Endometrial microvascular endothelial cells (primary cell): ENCODE results near the gene TNF. TPM values are rescaled to one million over a fixed set of nuclear protein-coding genes. Genes with fewer than 3 reads are reported as not detected.

Experiments
- in situ Hi-C: cut with HindIII; loops from 2 replicates; pipeline ENCODE4 v1.10.0; 2017; ENCODE audit warnings: low sequenced_read_pairs, low pct_unique_long_range_greater_than_20kb; ENCODE audit errors: inconsistent ontology term
- total RNA-seq: library from RNA; depleted of rRNA; stranded (reverse); fragments of >200 nt; gene quantifications from one replicate; pipeline ENCODE4 v1.2.3, GENCODE V29; 2015; ENCODE audit errors: inconsistent ontology term

Gene TNF
- total RNA-seq, result not detected

DNA sequence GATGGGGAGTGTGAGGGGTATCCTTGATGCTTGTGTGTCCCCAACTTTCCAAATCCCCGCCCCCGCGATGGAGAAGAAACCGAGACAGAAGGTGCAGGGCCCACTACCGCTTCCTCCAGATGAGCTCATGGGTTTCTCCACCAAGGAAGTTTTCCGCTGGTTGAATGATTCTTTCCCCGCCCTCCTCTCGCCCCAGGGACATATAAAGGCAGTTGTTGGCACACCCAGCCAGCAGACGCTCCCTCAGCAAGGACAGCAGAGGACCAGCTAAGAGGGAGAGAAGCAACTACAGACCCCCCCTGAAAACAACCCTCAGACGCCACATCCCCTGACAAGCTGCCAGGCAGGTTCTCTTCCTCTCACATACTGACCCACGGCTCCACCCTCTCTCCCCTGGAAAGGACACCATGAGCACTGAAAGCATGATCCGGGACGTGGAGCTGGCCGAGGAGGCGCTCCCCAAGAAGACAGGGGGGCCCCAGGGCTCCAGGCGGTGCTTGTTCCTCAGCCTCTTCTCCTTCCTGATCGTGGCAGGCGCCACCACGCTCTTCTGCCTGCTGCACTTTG, at the start of gene TNF:
Gene TNF (plus strand): TSS at position 231 of the 567 bp plus-strand sequence. CDS start 177 bp downstream, at position 408.
- in situ Hi-C loops, result no loop called here

GRCh38 chr6:31525932-31526591, 49.3 kb upstream of the TNF start:
- in situ Hi-C loops, result no loop called here

- in situ Hi-C loops, result no loop called here
These were observed 47.0 kb upstream of the TNF start for GRCh38 chr6:31528307-31528777.

- in situ Hi-C loops, result no loop called here
These were observed 46.5 kb upstream of the TNF start, which contains the start of gene MCCD1 for GRCh38 chr6:31528821-31529328. Gene MCCD1, plus strand, starts transcription at chr6:31528962. Its CDS starts 53 bp downstream, at chr6:31529015.

- in situ Hi-C loops, result no loop called here
These were observed 45.8 kb upstream of the TNF start for GRCh38 chr6:31529329-31530150.

- in situ Hi-C loops, result no loop called here
These were observed 44.7 kb upstream of the TNF start for GRCh38 chr6:31530659-31531058.

DNA sequence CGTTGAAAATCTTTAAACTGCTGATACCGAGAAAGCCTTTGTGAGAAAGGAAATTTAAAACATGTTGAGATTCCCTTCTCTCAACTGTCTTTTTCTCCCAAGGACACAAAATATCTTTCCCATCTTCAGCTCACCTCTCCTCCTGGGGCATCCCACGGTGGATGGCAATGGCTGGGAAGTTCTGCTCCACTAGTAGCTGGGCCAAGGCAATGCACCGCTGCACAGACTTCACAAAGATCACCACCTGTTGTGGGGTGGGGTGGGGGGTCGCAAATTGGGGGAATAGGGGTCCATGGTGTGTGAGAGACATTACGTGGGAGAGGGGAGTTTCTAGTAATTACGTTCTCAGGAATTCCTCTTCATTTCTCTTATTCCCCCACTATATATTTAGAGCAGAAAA, 44.2 kb upstream of the TNF start:
- in situ Hi-C loops, result no loop called here

DNA sequence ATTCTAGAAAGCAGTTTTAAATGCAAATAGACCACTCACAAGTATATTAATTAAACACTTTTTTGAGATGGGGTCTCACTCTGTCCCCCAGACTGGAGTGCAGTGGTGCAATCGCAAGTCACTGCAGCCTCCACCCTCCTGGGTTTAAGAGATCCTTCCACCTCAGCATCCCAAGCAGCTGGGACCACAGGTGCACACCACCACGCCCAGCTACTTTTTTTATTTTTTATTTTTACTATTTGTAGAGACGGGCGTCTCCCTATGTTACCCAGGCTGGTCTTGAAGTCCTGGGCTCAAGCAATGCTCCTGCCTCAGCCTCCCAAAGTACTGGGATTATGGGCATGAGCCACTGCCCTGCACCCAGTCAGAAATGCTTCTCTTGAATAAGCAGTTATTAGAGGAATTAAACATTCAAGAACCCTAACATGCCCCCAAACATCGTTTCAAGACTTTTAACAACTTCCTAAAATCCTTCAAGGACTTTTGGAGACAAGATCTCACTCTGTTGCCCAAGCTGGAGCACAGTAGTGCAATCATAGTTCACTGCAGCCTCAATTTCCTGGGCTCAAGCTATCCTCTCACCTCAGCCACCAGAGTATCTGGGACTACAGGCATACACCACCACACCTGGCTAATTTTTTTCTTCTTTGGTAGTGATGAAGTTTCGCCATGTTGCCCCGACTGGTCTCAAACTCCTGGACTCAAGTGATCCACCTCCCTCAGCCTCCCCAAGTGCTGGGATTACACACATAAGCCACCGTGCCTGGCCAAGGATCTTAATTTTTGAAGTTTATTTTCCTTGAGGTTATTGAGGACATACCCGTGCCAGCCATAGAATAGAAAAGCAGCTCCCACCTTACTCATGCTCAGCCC, 43.4 kb upstream of the TNF start:
- in situ Hi-C loops, result no loop called here

GRCh38 chr6:31532644-31533454, 42.5 kb upstream of the TNF start:
- in situ Hi-C loops, result no loop called here

GRCh38 chr6:31533455-31533841, 41.9 kb upstream of the TNF start:
- in situ Hi-C loops, result no loop called here

DNA sequence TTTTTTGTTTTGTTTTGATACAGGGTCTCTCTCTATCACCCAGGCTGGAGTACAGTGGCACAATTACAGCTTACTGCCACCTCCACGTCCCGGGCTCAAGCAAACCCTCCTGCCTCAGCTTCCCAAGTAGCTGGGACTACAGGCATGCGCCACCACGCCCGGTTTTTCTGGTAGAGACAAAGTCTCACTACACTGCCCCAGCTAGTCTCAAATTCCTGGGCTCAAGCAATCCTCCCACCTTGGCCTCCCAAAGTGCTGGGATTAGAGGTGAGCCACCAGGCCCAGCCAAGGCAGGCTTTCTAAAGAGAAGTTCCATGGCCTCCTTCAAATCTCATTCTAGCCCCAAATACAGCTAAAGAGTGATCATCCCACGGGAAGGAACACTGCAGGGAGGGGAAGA, 41.4 kb upstream of the TNF start:
- in situ Hi-C loops, result no loop called here

- in situ Hi-C loops, result no loop called here
These were observed 40.8 kb upstream of the TNF start for GRCh38 chr6:31534521-31535040.

DNA sequence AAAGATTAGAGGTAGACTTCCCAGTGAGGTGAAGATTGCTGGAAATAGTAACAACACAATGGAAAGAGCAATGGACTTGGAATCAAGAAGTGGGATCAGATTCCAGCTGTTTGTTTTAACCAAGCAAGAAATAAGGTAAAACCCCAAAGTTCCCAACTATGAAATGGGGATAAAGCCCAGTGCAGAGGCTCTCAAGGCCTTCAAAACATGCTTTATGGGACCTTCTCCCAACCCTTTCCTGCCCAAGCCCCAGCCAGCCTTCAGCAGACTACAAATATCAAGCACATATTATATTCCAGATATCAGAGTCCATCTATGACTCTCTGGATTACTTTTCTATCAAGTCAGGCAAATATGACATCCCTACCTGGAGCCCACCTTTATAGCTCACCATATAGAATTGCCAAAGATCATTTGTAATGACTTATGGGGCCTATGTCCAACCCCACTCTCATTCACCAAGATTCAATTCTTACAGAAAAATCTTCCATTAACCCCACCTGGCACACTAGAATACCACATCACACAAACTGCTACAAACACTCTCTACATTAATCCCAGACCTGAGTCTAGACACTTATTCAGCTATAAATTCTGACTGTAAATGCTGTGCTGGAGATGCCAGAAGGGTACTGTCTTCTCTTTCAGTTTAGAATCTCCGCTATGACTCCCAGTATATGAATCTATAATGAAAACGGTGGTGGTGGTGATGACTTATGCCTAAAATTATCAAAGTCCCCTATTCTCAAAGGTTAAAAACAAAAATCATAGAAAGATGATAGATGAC, 39.6 kb upstream of the TNF start:
- in situ Hi-C loops, result no loop called here

- in situ Hi-C loops, result no loop called here
These were observed 36.5 kb upstream of the TNF start for GRCh38 chr6:31538805-31539400.

DNA sequence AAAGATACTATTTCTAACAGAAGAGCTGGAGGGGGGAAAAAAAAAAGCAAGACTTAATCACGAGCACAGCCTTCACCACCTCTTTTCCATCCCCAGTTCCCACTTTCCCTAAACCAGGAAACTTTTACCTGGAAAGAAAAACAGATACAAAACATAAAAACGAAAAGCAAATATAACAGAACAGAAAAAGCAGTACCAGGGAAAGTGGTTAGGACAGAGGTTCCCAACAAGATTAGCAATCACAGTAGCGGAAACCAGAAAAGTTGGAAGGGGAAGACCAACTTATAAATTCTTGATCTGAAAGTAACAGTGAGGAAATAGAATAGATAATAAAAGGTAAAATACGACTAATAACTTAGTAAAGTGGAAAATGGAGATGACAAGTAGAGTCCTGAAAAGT, 34.7 kb upstream of the TNF start:
- in situ Hi-C loops, result no loop called here

DNA sequence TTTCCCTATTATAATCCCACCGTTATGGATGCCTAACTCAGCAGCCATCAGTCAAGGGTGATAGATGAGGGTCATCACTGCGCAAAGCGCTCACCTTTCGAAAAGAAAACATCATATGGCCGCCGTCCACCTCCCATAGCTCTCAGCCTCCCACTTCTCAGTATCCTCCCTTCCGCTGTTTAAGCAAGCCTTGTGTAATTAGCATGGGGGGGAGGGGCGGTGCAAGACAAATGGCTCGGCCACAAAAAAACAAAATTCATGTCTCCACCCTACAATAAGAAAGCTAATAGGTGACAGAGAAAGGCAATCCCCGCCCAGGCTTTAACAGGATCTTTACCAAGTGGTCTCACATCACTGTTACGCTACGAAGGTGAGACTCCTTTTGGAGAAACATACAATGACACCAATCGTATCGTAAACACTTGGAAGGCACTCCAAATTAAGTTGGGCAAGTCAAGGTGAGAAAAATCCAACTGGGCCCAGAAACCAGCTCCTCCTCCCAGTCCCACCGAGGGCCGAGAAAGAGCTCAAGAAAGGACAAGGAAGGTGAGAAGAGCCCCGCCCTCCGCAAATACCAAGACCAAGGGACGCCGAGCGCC, 34.2 kb upstream of the TNF start:
- in situ Hi-C loops, result no loop called here
